Suprapubic skin (tissue), 4 donors: ENCODE measurements around the gene HNRNPL. TPM values are rescaled to one million over a fixed set of nuclear protein-coding genes. Genes with fewer than 3 reads are reported as not detected.

Experiments
- DNase-seq, 2 donors: peaks; one replicate each; pipeline ENCODE4 v3.0.0-alpha.2; 2019; ENCODE audit warnings: low spot score in 2 of 2
- H3K27ac ChIP-seq: fragments of 200-600 bp; sonication (generic); one replicate; pipeline ENCODE4 v1.5.1; 2019
- H3K27me3 ChIP-seq: fragments of 200-600 bp; sonication (generic); one replicate; pipeline ENCODE4 v1.5.1; 2019
- H3K36me3 ChIP-seq: fragments of 200-600 bp; sonication (generic); one replicate; pipeline ENCODE4 v1.5.1; 2019
- H3K4me1 ChIP-seq: fragments of 200-600 bp; sonication (generic); one replicate; pipeline ENCODE4 v1.5.1; 2019
- H3K4me3 ChIP-seq: fragments of 200-600 bp; sonication (generic); one replicate; pipeline ENCODE4 v1.5.1; 2019; ENCODE audit warnings: mild to moderate bottlenecking
- H3K9me3 ChIP-seq: fragments of 200-600 bp; sonication (generic); one replicate; pipeline ENCODE4 v1.5.1; 2019
- EP300 ChIP-seq: sonication (generic); formaldehyde crosslinking; IDR thresholded peaks from one replicate; pipeline ENCODE4 v1.6.1; 2017; ENCODE audit warnings: antibody characterized with exemption
- POLR2A ChIP-seq, 2 donors: fragments of 450-650 bp; IDR thresholded peaks; one replicate each; pipeline ENCODE4 v1.6.1; 2017; ENCODE audit warnings: antibody characterized with exemption in 2 of 2, mild to moderate bottlenecking in 2 of 2, moderate library complexity in 2 of 2
- POLR2AphosphoS5 ChIP-seq, 3 donors: sonication (generic); formaldehyde crosslinking; IDR thresholded peaks; one replicate each; pipeline ENCODE4 v1.6.1; 2017; ENCODE audit warnings: antibody characterized with exemption in 3 of 3
- WGBS: methylation state at CpG from one replicate; pipeline ENCODE4 v1.1.5; 2018; 5-methylcytosine and 5-hydroxymethylcytosine counted together
- total RNA-seq, 4 donors: library from RNA; depleted of rRNA; stranded (reverse); fragments of >200 nt; gene quantifications; one replicate each; pipeline ENCODE4 v1.1.0, GENCODE V29; 2016
- TF ChIP-seq, protein P1 (sequence below), 2 donors: fragments of 200-600 bp in 1 of 2; fragments of 450-650 bp in 1 of 2; sonication (generic) in 1 of 2; IDR thresholded peaks; one replicate each; pipeline ENCODE4 v1.5.1; 2016 to 2019; ENCODE audit warnings: antibody characterized with exemption in 2 of 2, mild to moderate bottlenecking in 1 of 2, moderate library complexity in 1 of 2

Gene HNRNPL
- total RNA-seq, 4 donors from 2014 or later, result 178 to 227 (median 200) TPM

DNA sequence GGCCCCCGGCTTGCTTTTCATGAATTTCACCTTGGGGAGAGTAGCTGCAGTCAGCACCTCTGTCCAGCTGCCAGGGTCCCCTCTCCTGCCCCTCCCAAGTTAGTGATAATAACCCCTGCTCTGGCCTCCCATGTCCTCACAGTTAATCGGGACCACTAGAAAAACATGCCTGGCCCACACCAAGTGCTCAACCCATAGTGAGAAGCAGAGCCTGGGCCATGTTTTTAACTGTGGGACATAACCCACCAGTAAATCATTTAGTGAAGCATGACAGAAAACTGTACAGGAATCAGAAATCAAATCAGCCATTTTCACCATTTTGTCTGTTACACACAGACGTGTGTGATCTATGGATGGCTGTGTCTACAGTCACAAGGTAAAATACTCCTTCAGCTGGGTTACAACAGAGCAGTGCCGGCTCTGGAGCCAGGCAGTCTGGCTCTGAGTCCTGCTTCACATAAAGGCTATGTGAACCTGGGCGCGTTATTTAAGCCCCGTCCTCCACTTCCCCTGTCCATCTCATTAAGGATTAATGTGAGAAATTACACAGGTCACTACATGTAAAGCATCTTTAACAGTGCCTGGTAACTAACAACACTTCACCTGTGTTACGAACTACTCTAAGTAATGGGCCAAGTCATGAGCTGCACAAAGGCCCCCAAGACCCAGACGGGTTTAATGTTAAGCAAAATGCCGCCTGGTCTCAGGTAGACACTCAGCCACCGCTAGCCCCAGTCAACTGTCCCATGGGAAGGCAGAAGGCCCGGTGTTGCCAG is 10.6 kb downstream of the HNRNPL start:
- 72% methylated on average over 12 of the region's 12 CpGs for WGBS
- no peaks in the 10 kb centered on the region for H3K9me3 ChIP-seq
- no peak for DNase-seq
- H3K27me3 ChIP-seq, result no peaks in the 10 kb centered on the region
- H3K4me3 ChIP-seq, result no peak overlapping the region
- peaks cover 71% of the 10 kb centered on the region for H3K4me1 ChIP-seq
- peaks cover 82% of the 10 kb centered on the region for H3K36me3 ChIP-seq
- peak overlapping the region; percentile 88 for H3K27ac ChIP-seq
- TF ChIP-seq POLR2A (IDR thresholded peaks at IDR 0.05) (no peak), EP300 (no peak), POLR2AphosphoS5 (IDR thresholded peaks at IDR 0.05) (no peak)

- no peak for DNase-seq
- TF ChIP-seq EP300 (no peak), POLR2AphosphoS5 (IDR thresholded peaks at IDR 0.05) (peak in 2 of 3 donors; percentile 41 to 53), POLR2A (IDR thresholded peaks at IDR 0.05) (no peak)
- TF ChIP-seq, protein P1, sequence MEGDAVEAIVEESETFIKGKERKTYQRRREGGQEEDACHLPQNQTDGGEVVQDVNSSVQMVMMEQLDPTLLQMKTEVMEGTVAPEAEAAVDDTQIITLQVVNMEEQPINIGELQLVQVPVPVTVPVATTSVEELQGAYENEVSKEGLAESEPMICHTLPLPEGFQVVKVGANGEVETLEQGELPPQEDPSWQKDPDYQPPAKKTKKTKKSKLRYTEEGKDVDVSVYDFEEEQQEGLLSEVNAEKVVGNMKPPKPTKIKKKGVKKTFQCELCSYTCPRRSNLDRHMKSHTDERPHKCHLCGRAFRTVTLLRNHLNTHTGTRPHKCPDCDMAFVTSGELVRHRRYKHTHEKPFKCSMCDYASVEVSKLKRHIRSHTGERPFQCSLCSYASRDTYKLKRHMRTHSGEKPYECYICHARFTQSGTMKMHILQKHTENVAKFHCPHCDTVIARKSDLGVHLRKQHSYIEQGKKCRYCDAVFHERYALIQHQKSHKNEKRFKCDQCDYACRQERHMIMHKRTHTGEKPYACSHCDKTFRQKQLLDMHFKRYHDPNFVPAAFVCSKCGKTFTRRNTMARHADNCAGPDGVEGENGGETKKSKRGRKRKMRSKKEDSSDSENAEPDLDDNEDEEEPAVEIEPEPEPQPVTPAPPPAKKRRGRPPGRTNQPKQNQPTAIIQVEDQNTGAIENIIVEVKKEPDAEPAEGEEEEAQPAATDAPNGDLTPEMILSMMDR (IDR thresholded peaks at IDR 0.05), result peak in 1 of 2 donors; percentile 13
These were observed 11.4 kb downstream of the HNRNPL start for GRCh38 chr19:38838208-38838985.

GRCh38 chr19:38837656-38838121 is 12.1 kb downstream of the HNRNPL start:
- no peaks in the 10 kb centered on the region for H3K27me3 ChIP-seq
- H3K9me3 ChIP-seq, result no peaks in the 10 kb centered on the region
- H3K4me1 ChIP-seq, result peaks cover 71% of the 10 kb centered on the region
- H3K4me3 ChIP-seq, result no peak overlapping the region
- peaks cover 67% of the 10 kb centered on the region for H3K36me3 ChIP-seq
- H3K27ac ChIP-seq, result peak overlapping the region; percentile 88
- TF ChIP-seq POLR2A (IDR thresholded peaks at IDR 0.05) (no peak), POLR2AphosphoS5 (IDR thresholded peaks at IDR 0.05) (no peak), EP300 (no peak)
- TF ChIP-seq, protein P1 (IDR thresholded peaks at IDR 0.05), result no peak
- 65% methylated on average over 7 of the region's 7 CpGs for WGBS
- no peak for DNase-seq

More at GRCh38 chr19:38838208-38838985, 11.4 kb downstream of the HNRNPL start:
- Histone ChIP-seq H3K9me3 (no peaks in the 10 kb centered on the region), H3K27ac (peak overlapping the region; percentile 88), H3K27me3 (no peaks in the 10 kb centered on the region), H3K4me1 (peaks cover 68% of the 10 kb centered on the region), H3K4me3 (no peak overlapping the region), H3K36me3 (peaks cover 74% of the 10 kb centered on the region)
- WGBS, result 55% methylated on average over 13 of the region's 19 CpGs

DNA sequence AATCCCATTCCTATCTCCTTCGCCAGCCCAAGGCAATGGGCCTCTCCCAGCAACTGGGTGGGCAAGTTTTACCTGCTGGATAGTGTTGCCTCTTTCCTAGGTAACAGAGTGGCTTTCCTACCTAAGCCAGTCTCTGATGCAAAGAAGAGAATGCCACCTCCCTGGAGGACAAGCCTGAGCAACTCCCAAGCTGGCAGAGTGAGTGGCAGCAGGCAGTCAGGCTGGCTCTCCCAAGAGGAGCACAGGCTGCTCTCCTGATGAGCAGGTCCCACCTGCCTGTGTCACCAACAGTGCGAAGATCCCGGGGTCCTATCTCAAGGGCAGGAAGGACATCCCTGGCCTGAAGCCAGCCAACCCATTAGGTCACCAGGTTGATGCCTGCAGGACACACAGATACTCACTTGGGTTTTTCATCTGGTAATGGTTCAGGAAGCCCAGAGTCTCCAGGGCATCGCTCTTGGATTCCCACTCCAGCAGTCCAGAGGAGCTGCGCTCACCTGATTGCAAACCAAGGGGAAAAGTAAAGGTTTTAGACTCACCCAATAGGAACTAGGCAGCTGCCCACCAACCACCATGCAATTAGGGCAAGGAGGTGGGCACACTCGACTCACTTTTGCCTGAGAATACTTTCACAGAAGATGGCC is 12.7 kb downstream of the HNRNPL start:
- Histone ChIP-seq H3K4me1 (peaks cover 76% of the 10 kb centered on the region), H3K9me3 (no peaks in the 10 kb centered on the region), H3K4me3 (no peak overlapping the region), H3K27ac (peak overlapping the region; percentile 88), H3K27me3 (no peaks in the 10 kb centered on the region), H3K36me3 (peaks cover 61% of the 10 kb centered on the region)
- 55% methylated on average over 4 of the region's 6 CpGs for WGBS
- no peak for TF ChIP-seq POLR2A (IDR thresholded peaks at IDR 0.05)
- peak in 2 of 3 donors; percentile 27 to 55 for TF ChIP-seq POLR2AphosphoS5 (IDR thresholded peaks at IDR 0.05)
- no peak for DNase-seq

GRCh38 chr19:38836159-38836982 is 13.4 kb downstream of the HNRNPL start:
- Histone ChIP-seq H3K4me1 (peaks cover 74% of the 10 kb centered on the region), H3K4me3 (no peak overlapping the region), H3K36me3 (peaks cover 54% of the 10 kb centered on the region), H3K27me3 (no peaks in the 10 kb centered on the region), H3K27ac (peak overlapping the region; percentile 88), H3K9me3 (no peaks in the 10 kb centered on the region)
- no peak for DNase-seq
- 59% methylated on average over 7 of the region's 8 CpGs for WGBS
- TF ChIP-seq POLR2A (IDR thresholded peaks at IDR 0.05), result no peak

DNA sequence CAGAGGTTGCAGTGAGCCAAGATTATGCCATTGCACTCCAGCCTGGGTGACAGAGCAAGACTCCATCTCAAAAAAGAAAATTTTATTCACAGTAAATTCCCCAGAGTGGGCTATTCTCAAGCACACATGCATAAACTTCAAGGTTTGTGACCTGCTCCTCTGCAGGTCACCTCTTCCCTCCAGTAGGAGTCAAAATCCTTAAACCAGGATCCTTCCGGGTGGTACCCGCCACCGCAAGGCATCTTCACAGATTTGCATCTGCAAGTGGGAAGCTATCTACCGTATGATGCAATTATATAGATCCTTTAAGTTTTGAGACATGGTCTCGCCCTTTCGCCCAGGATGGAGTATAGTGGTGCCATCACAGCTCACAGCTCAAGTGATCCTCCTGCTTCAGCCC is 15.2 kb downstream of the HNRNPL start:
- H3K27ac ChIP-seq, result no peak overlapping the region
- no peak for DNase-seq
- peaks cover 41% of the 10 kb centered on the region for H3K36me3 ChIP-seq

More for the DNA sequence above, 15.2 kb downstream of the HNRNPL start:
- H3K9me3 ChIP-seq, result no peaks in the 10 kb centered on the region
- peaks cover 72% of the 10 kb centered on the region for H3K4me1 ChIP-seq
- H3K27me3 ChIP-seq, result no peaks in the 10 kb centered on the region
- no peak overlapping the region for H3K4me3 ChIP-seq
- TF ChIP-seq EP300 (no peak), POLR2AphosphoS5 (IDR thresholded peaks at IDR 0.05) (no peak), POLR2A (IDR thresholded peaks at IDR 0.05) (no peak)
- TF ChIP-seq, protein P1 (IDR thresholded peaks at IDR 0.05), result no peak
- 90% methylated on average over 6 of the region's 6 CpGs for WGBS
